22Rv1 (cell line): ENCODE results near the gene C1orf198.

Source experiments
- ZFX ChIP-seq: fragments of 450-650 bp; IDR thresholded peaks from 2 replicates; pipeline ENCODE4 v1.6.1; 2017; ENCODE audit warnings: antibody characterized with exemption, borderline replicate concordance
- TF ChIP-seq, protein P1 (sequence below): fragments of 450-650 bp; IDR thresholded peaks from 2 replicates; pipeline ENCODE4 v1.5.1; 2017; ENCODE audit warnings: mild to moderate bottlenecking

DNA sequence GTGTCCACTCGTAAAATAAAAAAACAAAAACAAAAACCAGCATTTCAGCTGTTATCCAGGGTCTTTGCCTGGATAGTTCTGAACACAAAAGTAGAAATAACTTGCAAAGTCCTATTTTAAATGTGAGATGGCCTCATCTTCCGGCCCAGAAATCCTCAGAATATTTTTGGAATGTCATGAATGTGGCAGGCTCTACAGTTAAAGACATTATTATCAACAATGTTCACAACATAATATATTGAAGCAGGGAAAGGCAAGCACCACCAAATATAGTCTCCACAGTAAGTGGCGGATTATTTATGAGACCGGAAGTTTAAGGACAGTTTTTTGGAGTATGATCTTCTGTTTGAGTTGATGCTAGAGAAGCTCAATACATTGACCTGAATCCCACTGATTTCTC lies 1.2 kb upstream of the C1orf198 start:
- TF ChIP-seq, protein P1, sequence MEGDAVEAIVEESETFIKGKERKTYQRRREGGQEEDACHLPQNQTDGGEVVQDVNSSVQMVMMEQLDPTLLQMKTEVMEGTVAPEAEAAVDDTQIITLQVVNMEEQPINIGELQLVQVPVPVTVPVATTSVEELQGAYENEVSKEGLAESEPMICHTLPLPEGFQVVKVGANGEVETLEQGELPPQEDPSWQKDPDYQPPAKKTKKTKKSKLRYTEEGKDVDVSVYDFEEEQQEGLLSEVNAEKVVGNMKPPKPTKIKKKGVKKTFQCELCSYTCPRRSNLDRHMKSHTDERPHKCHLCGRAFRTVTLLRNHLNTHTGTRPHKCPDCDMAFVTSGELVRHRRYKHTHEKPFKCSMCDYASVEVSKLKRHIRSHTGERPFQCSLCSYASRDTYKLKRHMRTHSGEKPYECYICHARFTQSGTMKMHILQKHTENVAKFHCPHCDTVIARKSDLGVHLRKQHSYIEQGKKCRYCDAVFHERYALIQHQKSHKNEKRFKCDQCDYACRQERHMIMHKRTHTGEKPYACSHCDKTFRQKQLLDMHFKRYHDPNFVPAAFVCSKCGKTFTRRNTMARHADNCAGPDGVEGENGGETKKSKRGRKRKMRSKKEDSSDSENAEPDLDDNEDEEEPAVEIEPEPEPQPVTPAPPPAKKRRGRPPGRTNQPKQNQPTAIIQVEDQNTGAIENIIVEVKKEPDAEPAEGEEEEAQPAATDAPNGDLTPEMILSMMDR = no peak
- no peak for TF ChIP-seq ZFX
